AG04450 (cell line): ENCODE measurements around the gene PEAK3. TPM values are rescaled to one million over a fixed set of nuclear protein-coding genes. Genes with fewer than 3 reads are reported as not detected.
A peak's percentile ranks its signal among the peaks of the same experiment; 100 is the strongest.

Source experiments
- CTCF ChIA-PET: fragments of 300-600, 350-600 bp; formaldehyde crosslinking; extraction: SDS; loops from one replicate; lab custom pipeline; 2022; ENCODE audit warnings: antibody characterized with exemption, inconsistent platforms; lab: Charles Lee
- POLR2A ChIA-PET: fragments of 350-600 bp; formaldehyde crosslinking; extraction: SDS; loops from one replicate; lab custom pipeline; 2021; ENCODE audit warnings: antibody characterized with exemption, inconsistent platforms; lab: Yijun Ruan, JAX
- DNase-seq: peaks from one replicate; pipeline ENCODE4 v3.0.0-alpha.2; 2011; ENCODE audit warnings: low read depth, low spot score
- H3K27ac ChIP-seq: one replicate; pipeline ENCODE4 v1.5.1; 2012; ENCODE audit warnings: low read depth, low read length, control low read depth
- H3K27me3 ChIP-seq: one replicate; pipeline ENCODE4 v1.6.0; 2012; ENCODE audit warnings: low read length; ENCODE audit not compliant: control insufficient read depth, insufficient read depth
- H3K4me3 ChIP-seq: 2 replicates; pipeline ENCODE4 v1.5.1; 2011; ENCODE audit warnings: mild to moderate bottlenecking, low read depth, low read length, control low read depth
- H3K9me3 ChIP-seq: 2 replicates; pipeline ENCODE4 v1.5.1; 2012; ENCODE audit warnings: low read length; ENCODE audit not compliant: control insufficient read depth, insufficient read depth
- polyA plus RNA-seq: library from polyadenylated mRNA; depleted of rRNA; stranded (reverse); fragments of >200 nt; gene quantifications from 2 replicates; pipeline ENCODE4 v1.2.3, GENCODE V29; 2011
- TF ChIP-seq, protein P1 (sequence below): IDR thresholded peaks from 2 replicates; pipeline ENCODE4 v1.5.1; 2011; ENCODE audit warnings: low read depth, low read length, control low read depth, inconsistent platforms

PEAK3 gene
- polyA plus RNA-seq, 1 experiment = 0.04 TPM

DNA sequence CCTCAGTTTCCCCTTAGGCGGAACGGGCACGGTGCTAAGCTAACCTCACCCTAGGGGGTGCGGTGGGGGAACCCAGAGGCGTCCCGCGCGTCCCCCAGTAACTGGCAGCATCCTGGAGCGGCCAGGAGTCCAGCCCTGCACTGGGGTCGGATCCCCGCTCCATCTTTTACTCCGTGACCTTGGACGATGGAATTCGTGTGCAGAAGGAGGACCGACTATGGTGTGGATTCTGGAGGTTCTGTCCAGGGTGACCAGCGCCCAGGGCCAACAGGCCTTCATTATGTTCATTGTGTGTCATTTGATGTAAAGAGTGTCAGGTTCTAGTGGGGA lies 47.1 kb upstream of the PEAK3 start:
- Histone ChIP-seq H3K9me3 (peaks cover under 1% of the 10 kb centered on the region; the same call in 1 of the 2 replicates), H3K27me3 (no peaks in the 10 kb centered on the region), H3K27ac (peak overlapping the region; percentile 21), H3K4me3 (peak overlapping the region; percentile 86)
- ChIA-PET CTCF (interaction anchor here (1.5 kb wide), 1 partner anchor 13 kb away, joined by 5 read pairs; no protein-coding TSS in a partner anchor), POLR2A (no interaction called here)
- TF ChIP-seq, protein P1, sequence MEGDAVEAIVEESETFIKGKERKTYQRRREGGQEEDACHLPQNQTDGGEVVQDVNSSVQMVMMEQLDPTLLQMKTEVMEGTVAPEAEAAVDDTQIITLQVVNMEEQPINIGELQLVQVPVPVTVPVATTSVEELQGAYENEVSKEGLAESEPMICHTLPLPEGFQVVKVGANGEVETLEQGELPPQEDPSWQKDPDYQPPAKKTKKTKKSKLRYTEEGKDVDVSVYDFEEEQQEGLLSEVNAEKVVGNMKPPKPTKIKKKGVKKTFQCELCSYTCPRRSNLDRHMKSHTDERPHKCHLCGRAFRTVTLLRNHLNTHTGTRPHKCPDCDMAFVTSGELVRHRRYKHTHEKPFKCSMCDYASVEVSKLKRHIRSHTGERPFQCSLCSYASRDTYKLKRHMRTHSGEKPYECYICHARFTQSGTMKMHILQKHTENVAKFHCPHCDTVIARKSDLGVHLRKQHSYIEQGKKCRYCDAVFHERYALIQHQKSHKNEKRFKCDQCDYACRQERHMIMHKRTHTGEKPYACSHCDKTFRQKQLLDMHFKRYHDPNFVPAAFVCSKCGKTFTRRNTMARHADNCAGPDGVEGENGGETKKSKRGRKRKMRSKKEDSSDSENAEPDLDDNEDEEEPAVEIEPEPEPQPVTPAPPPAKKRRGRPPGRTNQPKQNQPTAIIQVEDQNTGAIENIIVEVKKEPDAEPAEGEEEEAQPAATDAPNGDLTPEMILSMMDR = no peak
- no peak for DNase-seq

DNA sequence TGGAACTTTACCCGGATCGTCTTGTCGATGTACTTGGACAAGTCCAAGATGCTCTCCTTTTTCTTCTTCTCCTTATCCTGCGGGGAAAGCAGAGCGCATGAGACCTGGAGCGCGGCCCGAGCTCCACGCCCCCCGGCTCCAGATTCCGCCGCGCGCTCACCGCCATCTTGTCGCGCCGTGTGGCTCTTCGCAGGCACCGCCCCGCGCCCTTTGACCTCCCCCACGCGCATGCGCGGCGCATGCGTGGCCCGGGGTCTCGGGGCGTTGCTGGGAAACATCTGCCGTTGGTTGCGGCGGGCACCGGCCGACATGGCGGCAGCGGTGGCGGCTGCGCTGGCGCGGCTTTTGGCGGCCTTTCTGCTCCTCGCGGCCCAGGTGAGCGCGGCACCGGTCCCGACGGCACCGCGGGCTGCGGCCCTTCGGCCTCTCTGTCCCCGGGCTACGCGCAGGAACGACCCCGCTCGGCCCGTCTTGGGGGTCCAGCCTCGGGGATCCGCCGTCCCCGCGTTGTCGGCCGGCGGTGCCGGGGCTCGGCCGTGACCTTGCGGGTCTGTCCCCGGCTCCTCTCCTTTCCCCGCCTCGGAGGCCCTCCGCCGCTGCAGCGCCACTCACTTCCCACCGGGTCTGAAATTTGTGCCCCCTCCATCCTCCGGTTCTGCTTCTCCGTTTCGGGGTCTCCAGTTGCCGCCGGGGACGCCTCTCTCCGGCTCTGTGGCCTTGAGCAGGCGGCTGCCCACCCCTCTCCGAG lies 46.6 kb upstream of the PEAK3 start, which contains the start of the genes LSM7 and SPPL2B:
LSM7 (minus strand) TSS at position 186 of the 748 bp plus-strand sequence; CDS start at position 166, 20 bp downstream.
SPPL2B (plus strand) TSS at position 284 of the 748 bp plus-strand sequence; CDS start at position 310, 26 bp downstream.
- CTCF ChIA-PET = interaction anchor here (1.2 kb wide), 1 partner anchor 288 kb away, joined by 3 read pairs; no protein-coding TSS in a partner anchor
- Histone ChIP-seq H3K27ac (peak within 1 kb of the TSS; percentile 47), H3K4me3 (peak within 1 kb of the TSS; percentile 86), H3K27me3 (no peaks in the 10 kb centered on the region), H3K9me3 (no peaks in the 10 kb centered on the region)
- TF ChIP-seq, protein P1 = no peak
- peak; percentile 48 for DNase-seq
- POLR2A ChIA-PET = interaction anchor here (0.6 to 0.7 kb wide), 2 partner anchors 177 to 190 kb away, joined by 3 to 5 read pairs; partner anchors contain the start of gene AP3D1

DNA sequence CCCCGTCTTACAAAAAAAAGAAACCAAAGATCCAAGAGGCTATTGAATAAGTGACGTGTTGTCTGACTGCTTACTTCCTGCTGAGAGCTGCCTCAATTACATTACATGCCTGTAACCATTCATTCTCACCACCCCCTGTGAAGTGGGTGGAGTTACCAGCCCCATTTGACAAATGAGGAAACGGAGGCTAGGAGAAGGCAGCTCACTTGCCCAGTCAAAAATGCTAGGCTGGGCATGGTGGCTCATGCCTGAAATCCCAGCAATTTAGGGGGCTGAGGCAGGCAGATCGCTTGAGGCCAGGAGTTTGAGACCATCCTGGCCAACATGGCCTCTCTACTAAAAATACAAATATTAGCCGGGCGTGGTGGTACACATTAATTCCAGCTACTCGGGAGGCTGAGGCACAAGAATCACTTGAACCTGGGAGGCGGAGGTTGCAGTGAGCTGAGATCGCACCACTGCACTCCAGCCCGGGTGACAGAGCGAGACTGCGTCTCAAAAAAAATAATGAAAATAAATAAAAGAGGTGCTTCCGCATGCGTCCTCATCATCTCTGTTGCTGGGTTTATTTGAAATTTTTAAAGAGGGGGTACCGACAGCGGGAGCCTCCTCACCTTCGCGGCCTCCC lies 45.9 kb upstream of the PEAK3 start:
- H3K4me3 ChIP-seq = peak overlapping the region; percentile 86
- POLR2A ChIA-PET = interaction anchor here (0.5 to 0.7 kb wide), 3 partner anchors 36 to 189 kb away, joined by 3 to 14 read pairs (median 5); partner anchors contain the start of gene AP3D1
- H3K27ac ChIP-seq = peak overlapping the region; percentile 47
- TF ChIP-seq, protein P1 = no peak
- peak; percentile 29 for DNase-seq
- H3K27me3 ChIP-seq = no peaks in the 10 kb centered on the region
- H3K9me3 ChIP-seq = no peaks in the 10 kb centered on the region; the same call in 1 of the 2 replicates
- CTCF ChIA-PET = interaction anchor here (1.2 to 1.3 kb wide), 2 partner anchors 12 to 288 kb away, joined by 3 to 6 read pairs; no protein-coding TSS in a partner anchor

DNA sequence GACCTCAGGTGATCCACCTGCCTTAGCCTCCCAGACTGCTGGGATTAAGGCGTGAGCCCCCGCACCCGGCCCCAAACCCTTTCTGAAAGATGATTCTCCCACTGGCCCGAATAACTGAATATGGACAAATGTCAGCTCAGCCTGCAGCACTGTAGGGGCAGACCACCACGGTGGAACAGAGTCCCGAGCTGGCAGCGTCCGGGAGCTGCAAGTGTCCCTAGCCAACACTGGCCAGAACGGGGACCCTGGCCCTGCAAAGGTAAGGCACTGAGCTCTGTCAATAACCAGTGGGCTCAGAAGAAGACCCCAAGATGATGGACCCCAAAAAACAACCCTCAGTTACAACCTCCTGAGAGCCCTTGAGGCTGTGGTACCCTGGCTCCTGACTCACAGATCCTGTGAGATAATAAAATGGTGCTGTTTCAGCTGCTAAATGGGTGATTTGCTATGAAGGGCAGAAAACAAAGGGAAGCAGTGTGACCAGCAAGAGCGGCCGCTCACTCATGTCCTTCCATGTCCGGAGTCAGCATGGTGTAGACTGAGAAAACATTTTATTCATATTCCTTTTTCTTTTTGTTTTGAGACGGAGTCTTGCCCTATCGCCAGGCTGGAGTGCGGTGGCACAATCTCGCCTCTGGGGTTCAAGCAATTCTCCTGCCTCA lies 44.9 kb upstream of the PEAK3 start:
- POLR2A ChIA-PET = interaction anchor here (0.5 kb wide), 1 partner anchor 141 kb away, joined by 3 read pairs; no protein-coding TSS in a partner anchor
- Histone ChIP-seq H3K27me3 (no peaks in the 10 kb centered on the region), H3K9me3 (no peaks in the 10 kb centered on the region; the same call in 1 of the 2 replicates), H3K4me3 (peak overlapping the region; percentile 86), H3K27ac (no peak overlapping the region)
- TF ChIP-seq, protein P1 = no peak
- DNase-seq = no peak
- CTCF ChIA-PET = interaction anchor here (1.3 kb wide), 1 partner anchor 11 kb away, joined by 6 read pairs; no protein-coding TSS in a partner anchor
